HG02763 (cell line): Measurements from ENCODE around the gene PLXNB1.
"Not testable (repeated sequence)": the region's sequence is repeated elsewhere in the genome, so short reads cannot be mapped to it uniquely, and the experiment has no call there.

Source experiments
- ATAC-seq: cut with Tn5 transposase; IDR thresholded peaks from one replicate; pipeline ENCODE4 v1.9.1; 2021; ENCODE audit warnings: mild to moderate bottlenecking, moderate library complexity; ENCODE audit not compliant: unreplicated experiment

The PLXNB1 gene

GRCh38 chr3:48429960-48430707 is at the start of gene PLXNB1:
Gene PLXNB1 (minus strand): TSS chr3:48430086. CDS start chr3:48424611, 5,475 bp downstream.
- ATAC-seq: no peak

GRCh38 chr3:48478626-48479555 is 49.0 kb upstream of the PLXNB1 start:
- ATAC-seq: no peak

- no peak for ATAC-seq
These were observed 48.2 kb upstream of the PLXNB1 start for GRCh38 chr3:48477959-48478520.

- no peak for ATAC-seq
These were observed 46.7 kb upstream of the PLXNB1 start for GRCh38 chr3:48476426-48477053.

GRCh38 chr3:48475188-48475587 is 45.3 kb upstream of the PLXNB1 start:
- no peak for ATAC-seq

GRCh38 chr3:48474619-48475018 is 44.7 kb upstream of the PLXNB1 start:
- no peak for ATAC-seq

GRCh38 chr3:48474031-48474430 is 44.1 kb upstream of the PLXNB1 start:
- not testable (repeated sequence) for ATAC-seq

- no peak for ATAC-seq
These were observed 43.7 kb upstream of the PLXNB1 start for GRCh38 chr3:48473617-48473952.

- ATAC-seq: peak; percentile 81
These were observed 43.2 kb upstream of the PLXNB1 start for GRCh38 chr3:48472923-48473616.

GRCh38 chr3:48472673-48472922 is 42.7 kb upstream of the PLXNB1 start:
- ATAC-seq: no peak

GRCh38 chr3:48470286-48470685 is 40.4 kb upstream of the PLXNB1 start:
- no peak for ATAC-seq

- no peak for ATAC-seq
These were observed 39.4 kb upstream of the PLXNB1 start for GRCh38 chr3:48469046-48469915.

- no peak for ATAC-seq
These were observed 38.4 kb upstream of the PLXNB1 start for GRCh38 chr3:48468329-48468731.

GRCh38 chr3:48467473-48468267 is 37.8 kb upstream of the PLXNB1 start:
- ATAC-seq: no peak

GRCh38 chr3:48467110-48467454 is 37.2 kb upstream of the PLXNB1 start:
- no peak for ATAC-seq

- ATAC-seq: peak; percentile 11
These were observed 36.7 kb upstream of the PLXNB1 start for GRCh38 chr3:48466386-48467109.

GRCh38 chr3:48465531-48466378 is 35.9 kb upstream of the PLXNB1 start:
- peak; percentile 81 for ATAC-seq

GRCh38 chr3:48465237-48465530 is 35.3 kb upstream of the PLXNB1 start:
- ATAC-seq: no peak
